DOHH2 (cell line): ENCODE data around the gene ATP7B.

Experiments used
- H3F3A ChIP-seq: fragments of 200-600 bp; sonication (generic), shearing (Covaris generic); 2 replicates; pipeline ENCODE4 v1.6.0; 2016; ENCODE audit warnings: antibody characterized with exemption, mild to moderate bottlenecking; ENCODE audit not compliant: control insufficient read depth, insufficient read depth
- H3K27ac ChIP-seq: fragments of 200-600 bp; sonication (generic); 2 replicates; pipeline ENCODE4 v1.5.1; 2014; ENCODE audit warnings: low read depth, mild to moderate bottlenecking, low read length, moderate library complexity
- H3K27me3 ChIP-seq: fragments of 200-600 bp; sonication (generic); 2 replicates; pipeline ENCODE4 v1.6.1; 2014; ENCODE audit warnings: mild to moderate bottlenecking, low read length, mixed read lengths; ENCODE audit not compliant: control insufficient read depth
- H3K36me3 ChIP-seq: fragments of 200-600 bp; sonication (generic); 2 replicates; pipeline ENCODE4 v1.6.1; 2014; ENCODE audit warnings: mild to moderate bottlenecking, low read length, moderate library complexity, mixed read lengths; ENCODE audit not compliant: control insufficient read depth
- H3K4me1 ChIP-seq: fragments of 200-600 bp; sonication (generic); 2 replicates; pipeline ENCODE4 v1.6.1; 2014; ENCODE audit warnings: mild to moderate bottlenecking, low read length, mixed read lengths; ENCODE audit not compliant: control insufficient read depth
- H3K4me2 ChIP-seq: fragments of 200-600 bp; sonication (generic); 2 replicates; pipeline ENCODE4 v1.6.0; 2014; ENCODE audit warnings: mild to moderate bottlenecking, low read length, moderate library complexity
- H3K4me3 ChIP-seq: fragments of 200-600 bp; sonication (generic); 2 replicates; pipeline ENCODE4 v1.5.1; 2014; ENCODE audit warnings: mild to moderate bottlenecking, low read length, mixed read lengths
- H3K79me2 ChIP-seq: fragments of 200-600 bp; sonication (generic); 2 replicates; pipeline ENCODE4 v1.6.1; 2014; ENCODE audit warnings: mild to moderate bottlenecking, low read length, mixed read lengths; ENCODE audit not compliant: control insufficient read depth
- H3K9me2 ChIP-seq: fragments of 200-600 bp; sonication (generic); replicated peaks from 2 replicates; pipeline ENCODE4 v1.6.1; 2014; ENCODE audit warnings: mild to moderate bottlenecking, low read length, mixed read lengths; ENCODE audit not compliant: control insufficient read depth
- H3K9me3 ChIP-seq: fragments of 200-600 bp; sonication (generic); 2 replicates; pipeline ENCODE4 v1.6.1; 2014; ENCODE audit warnings: antibody characterized with exemption, low read length, mixed read lengths; ENCODE audit not compliant: control insufficient read depth, insufficient read depth
- H4K20me1 ChIP-seq: fragments of 200-600 bp; sonication (generic); 2 replicates; pipeline ENCODE4 v1.6.0; 2014; ENCODE audit warnings: low read depth, mild to moderate bottlenecking, antibody characterized with exemption, low read length, moderate library complexity; ENCODE audit not compliant: control insufficient read depth, insufficient read depth
- EZH2phosphoT487 ChIP-seq: fragments of 200-600 bp; sonication (generic); IDR thresholded peaks from 2 replicates; pipeline ENCODE4 v1.6.1; 2017; ENCODE audit warnings: borderline replicate concordance, mild to moderate bottlenecking, antibody characterized with exemption, low read length, moderate library complexity, mixed read lengths
- TF ChIP-seq, protein P1 (sequence below): fragments of 200-600 bp; sonication (generic); IDR thresholded peaks from one replicate; pipeline ENCODE4 v1.5.1; 2014; ENCODE audit warnings: antibody characterized with exemption, mild to moderate bottlenecking, low read depth, low read length; ENCODE audit not compliant: poor library complexity, severe bottlenecking

ATP7B gene

DNA sequence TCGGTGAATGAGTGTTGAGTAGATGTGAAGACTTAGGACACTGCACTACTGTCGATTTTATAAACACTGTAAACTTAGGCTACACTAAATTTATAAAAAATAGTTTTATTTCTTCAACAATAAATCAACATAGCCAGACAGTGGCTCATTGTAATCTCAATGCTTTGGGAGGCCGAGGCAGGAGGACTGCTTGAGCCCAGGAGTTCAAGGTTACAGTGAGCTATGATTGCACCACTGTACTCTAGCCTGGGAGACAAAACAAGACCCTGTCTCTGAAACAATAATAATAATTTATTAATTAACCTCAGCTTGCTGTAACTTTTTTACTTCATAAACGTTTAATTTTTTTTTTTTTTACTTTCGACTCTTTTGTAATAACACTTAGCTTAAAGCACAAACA lies 34.4 kb downstream of the ATP7B start:
- no peak overlapping the region for H3K4me3 ChIP-seq
- H3K4me2 ChIP-seq, result no peak overlapping the region
- H3K79me2 ChIP-seq, result no peaks in the 10 kb centered on the region
- no peak overlapping the region for H3K27ac ChIP-seq
- H3K27me3 ChIP-seq, result peaks cover 3% of the 10 kb centered on the region
- no peaks in the 10 kb centered on the region for H3K4me1 ChIP-seq
- H3F3A ChIP-seq, result no peaks in the 10 kb centered on the region
- no peaks in the 10 kb centered on the region for H3K9me2 ChIP-seq
- no peaks in the 10 kb centered on the region for H3K9me3 ChIP-seq
- H4K20me1 ChIP-seq, result no peaks in the 10 kb centered on the region
- H3K36me3 ChIP-seq, result no peaks in the 10 kb centered on the region
- TF ChIP-seq, protein P1, sequence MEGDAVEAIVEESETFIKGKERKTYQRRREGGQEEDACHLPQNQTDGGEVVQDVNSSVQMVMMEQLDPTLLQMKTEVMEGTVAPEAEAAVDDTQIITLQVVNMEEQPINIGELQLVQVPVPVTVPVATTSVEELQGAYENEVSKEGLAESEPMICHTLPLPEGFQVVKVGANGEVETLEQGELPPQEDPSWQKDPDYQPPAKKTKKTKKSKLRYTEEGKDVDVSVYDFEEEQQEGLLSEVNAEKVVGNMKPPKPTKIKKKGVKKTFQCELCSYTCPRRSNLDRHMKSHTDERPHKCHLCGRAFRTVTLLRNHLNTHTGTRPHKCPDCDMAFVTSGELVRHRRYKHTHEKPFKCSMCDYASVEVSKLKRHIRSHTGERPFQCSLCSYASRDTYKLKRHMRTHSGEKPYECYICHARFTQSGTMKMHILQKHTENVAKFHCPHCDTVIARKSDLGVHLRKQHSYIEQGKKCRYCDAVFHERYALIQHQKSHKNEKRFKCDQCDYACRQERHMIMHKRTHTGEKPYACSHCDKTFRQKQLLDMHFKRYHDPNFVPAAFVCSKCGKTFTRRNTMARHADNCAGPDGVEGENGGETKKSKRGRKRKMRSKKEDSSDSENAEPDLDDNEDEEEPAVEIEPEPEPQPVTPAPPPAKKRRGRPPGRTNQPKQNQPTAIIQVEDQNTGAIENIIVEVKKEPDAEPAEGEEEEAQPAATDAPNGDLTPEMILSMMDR, result no peak
- no peak for TF ChIP-seq EZH2phosphoT487

DNA sequence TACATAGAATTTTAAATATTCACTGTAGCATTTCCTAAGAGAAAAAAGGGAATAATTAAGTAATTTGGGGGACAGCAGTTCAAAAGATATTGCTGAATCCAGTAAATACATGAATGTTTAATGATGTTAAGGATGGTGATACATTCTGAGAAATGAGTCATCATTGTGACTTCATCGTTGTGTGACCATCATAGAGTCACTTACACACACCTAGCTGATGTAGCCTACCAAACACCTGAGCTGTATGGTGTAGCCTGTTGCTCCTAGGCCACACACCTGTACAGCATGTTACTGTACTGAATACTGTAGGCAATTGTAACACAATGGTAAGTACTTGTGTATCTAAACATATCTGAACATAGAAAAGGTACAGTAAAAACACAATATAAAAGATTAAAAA lies 34.8 kb downstream of the ATP7B start:
- TF ChIP-seq, protein P1, result no peak
- TF ChIP-seq EZH2phosphoT487, result no peak
- Histone ChIP-seq H3K9me2 (no peaks in the 10 kb centered on the region), H3K27me3 (peaks cover 3% of the 10 kb centered on the region), H3K4me2 (no peak overlapping the region), H3K4me1 (no peaks in the 10 kb centered on the region), H4K20me1 (no peaks in the 10 kb centered on the region), H3K36me3 (no peaks in the 10 kb centered on the region), H3K4me3 (no peak overlapping the region), H3K27ac (no peak overlapping the region), H3F3A (no peaks in the 10 kb centered on the region), H3K9me3 (no peaks in the 10 kb centered on the region), H3K79me2 (no peaks in the 10 kb centered on the region)

DNA sequence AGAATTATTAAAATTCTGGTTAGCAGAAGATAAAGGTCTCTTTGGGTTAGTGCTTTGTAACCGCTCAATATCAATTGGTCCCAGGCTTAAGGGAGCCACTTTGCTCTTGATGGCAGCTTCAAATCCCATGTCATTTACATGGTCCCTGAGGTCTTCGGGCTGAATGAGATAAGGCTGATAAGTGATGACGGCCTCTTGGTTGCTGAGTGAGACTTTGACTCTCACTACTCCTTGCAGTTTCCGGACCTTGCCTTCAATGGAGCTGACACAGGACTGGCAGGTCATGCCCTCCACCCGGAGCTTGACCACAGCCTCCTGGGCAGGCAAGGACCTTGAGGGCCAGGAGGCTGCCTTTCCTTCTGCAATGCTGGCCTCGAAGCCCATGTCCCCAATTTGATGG lies 36.8 kb downstream of the ATP7B start:
- H3K27me3 ChIP-seq, result peaks cover 3% of the 10 kb centered on the region; the same call in 1 of the 2 replicates
- no peaks in the 10 kb centered on the region for H3K79me2 ChIP-seq
- H3K27ac ChIP-seq, result no peak overlapping the region
- no peak overlapping the region for H3K4me3 ChIP-seq
- H3K4me2 ChIP-seq, result no peak overlapping the region
- H4K20me1 ChIP-seq, result no peaks in the 10 kb centered on the region
- no peaks in the 10 kb centered on the region for H3K9me2 ChIP-seq
- no peaks in the 10 kb centered on the region for H3K9me3 ChIP-seq
- no peak for TF ChIP-seq EZH2phosphoT487
- TF ChIP-seq, protein P1, result no peak
- no peaks in the 10 kb centered on the region for H3K36me3 ChIP-seq
- H3F3A ChIP-seq, result no peaks in the 10 kb centered on the region
- no peaks in the 10 kb centered on the region for H3K4me1 ChIP-seq
